C4-2B (cell line): Measurements from ENCODE around the gene EVC2.

ENCODE experiments used
- CTCF ChIP-seq: fragments of 450-650 bp; conservative IDR thresholded peaks from 2 replicates; pipeline ENCODE4 v1.5.1; 2017; ENCODE audit warnings: mild to moderate bottlenecking
- ZFX ChIP-seq: fragments of 450-650 bp; IDR thresholded peaks from 2 replicates; pipeline ENCODE4 v1.6.1; 2017

DNA sequence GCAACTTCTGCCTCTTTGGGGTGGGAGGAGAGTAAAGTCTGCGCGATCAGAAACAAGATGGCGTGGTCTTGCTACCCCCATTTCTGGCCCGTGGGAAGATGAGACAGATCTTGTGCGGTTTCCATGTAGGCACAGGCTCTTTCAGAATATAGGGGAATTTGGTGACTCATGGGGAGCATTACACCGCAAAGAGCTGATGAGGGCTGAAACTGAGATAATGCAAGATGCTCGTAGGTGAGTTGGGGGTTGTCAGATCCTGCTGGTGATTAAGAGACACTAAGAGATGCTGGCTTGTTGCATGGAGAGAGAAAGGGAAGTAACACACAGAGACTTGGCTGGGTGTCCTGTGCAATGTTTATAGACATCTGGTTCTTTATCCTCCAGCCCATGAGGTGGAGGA is 4.2 kb upstream of the EVC2 start:
- TF ChIP-seq CTCF (no peak), ZFX (no peak)
